ENCODE results near the gene CAPN14. TPM values are rescaled to one million over a fixed set of nuclear protein-coding genes. Genes with fewer than 3 reads are reported as not detected.

Gene CAPN14
- total and polyA plus RNA-seq, 3 donors from 2014 or later = 0.36 to 1.1 (median 0.47) TPM

DNA sequence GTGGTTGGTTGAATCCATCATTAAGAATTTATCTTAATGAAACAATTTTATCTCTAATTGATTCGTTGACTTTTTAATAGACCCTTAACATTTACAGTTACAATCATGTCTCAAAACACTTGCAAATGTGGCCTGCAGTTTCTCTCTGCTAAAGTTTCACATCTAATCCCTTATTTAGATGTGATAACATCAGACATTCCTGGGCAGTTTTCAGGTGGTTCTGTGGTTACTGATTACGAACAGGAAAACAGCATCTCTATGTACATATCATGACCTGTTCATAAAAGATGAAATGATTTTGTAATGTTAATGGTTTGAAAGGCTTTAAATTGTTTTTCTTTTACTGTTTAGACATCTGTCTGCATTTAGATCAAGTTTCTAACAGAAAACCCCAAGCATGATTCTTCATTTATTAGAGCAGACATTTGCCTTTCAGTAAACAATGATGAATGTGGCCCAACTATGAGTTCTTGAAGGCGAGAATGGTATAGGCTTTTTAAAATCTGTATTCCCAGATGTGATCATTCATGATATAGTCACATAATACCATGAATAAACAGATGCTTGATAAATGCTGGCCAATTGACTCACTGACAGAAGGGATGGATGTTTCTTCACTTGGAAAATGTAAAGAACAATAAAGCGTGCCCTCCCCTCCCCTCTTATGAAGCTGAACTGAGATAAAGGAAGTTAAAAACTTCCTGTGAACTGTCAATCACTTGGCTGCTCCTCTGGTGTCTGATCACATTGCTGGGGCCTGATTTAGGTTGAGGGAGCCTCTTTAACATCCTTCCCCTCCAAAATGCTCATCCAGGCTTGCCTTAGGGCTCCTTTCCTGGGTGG is 3.5 kb downstream of the CAPN14 start:
- intact Hi-C loops (cut with DNase I; ENCODE audit: low total_unique reads) = no loop called here
- Histone ChIP-seq H3K9me3 (no peaks in the 10 kb centered on the region), H3K4me3 (no peak overlapping the region), H3K27ac (no peak overlapping the region), H3K27me3 (no peaks in the 10 kb centered on the region), H3K4me1 (no peaks in the 10 kb centered on the region), H3K36me3 (ENCODE audit: low read depth, missing control alignments) (no peaks in the 10 kb centered on the region)
- WGBS, 2 donors = 11 to 46% methylated on average over 4 of the region's 4 CpGs
- TF ChIP-seq, protein P1, sequence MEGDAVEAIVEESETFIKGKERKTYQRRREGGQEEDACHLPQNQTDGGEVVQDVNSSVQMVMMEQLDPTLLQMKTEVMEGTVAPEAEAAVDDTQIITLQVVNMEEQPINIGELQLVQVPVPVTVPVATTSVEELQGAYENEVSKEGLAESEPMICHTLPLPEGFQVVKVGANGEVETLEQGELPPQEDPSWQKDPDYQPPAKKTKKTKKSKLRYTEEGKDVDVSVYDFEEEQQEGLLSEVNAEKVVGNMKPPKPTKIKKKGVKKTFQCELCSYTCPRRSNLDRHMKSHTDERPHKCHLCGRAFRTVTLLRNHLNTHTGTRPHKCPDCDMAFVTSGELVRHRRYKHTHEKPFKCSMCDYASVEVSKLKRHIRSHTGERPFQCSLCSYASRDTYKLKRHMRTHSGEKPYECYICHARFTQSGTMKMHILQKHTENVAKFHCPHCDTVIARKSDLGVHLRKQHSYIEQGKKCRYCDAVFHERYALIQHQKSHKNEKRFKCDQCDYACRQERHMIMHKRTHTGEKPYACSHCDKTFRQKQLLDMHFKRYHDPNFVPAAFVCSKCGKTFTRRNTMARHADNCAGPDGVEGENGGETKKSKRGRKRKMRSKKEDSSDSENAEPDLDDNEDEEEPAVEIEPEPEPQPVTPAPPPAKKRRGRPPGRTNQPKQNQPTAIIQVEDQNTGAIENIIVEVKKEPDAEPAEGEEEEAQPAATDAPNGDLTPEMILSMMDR (IDR thresholded peaks at IDR 0.05) = no peak
- no peak for TF ChIP-seq POLR2A (IDR thresholded peaks at IDR 0.05)
- DNase-seq = no peak

DNA sequence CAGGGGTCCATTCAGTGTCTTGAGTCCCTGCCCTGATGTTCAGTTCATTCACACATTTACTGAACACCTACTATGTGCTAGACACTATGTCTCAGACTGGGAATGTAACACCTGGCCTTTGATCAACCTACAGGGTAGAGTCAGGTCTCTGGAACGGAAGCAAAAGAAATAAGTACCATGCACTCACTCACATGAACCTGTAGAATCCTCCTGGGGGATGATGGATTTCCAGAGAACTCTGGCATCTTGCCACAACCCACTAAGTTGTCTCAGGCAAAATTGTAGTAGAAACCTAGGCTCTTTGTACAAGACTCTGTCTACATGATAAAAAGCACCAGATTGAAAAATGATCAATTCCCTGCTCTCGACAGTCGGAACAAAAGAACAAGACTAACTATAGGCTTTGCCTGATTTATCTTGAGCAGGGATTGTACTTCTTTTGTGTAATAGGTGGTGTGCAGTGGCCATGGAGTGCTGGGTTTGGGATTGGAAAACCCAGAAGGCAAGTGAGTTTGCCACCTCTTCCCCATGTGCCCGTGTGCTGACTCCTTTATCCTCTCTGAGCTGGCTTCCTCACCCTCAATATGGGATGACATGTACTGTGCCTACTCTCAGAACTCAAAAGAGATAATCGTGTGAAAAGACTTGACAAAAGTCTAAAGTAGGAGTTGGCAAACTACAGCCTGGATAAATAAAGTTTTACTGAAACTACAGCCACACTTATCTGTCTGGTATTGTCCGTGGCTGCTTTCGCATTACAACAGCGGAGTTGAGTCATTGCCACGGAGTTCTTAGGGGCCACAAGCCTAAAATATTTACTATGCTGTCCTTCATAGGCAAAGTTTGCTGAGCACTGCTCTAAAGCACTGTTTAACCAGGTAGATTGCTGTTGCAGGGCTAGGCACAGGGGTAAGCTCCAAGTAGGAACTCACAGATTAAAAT is 4.4 kb downstream of the CAPN14 start:
- intact Hi-C loops (cut with DNase I; ENCODE audit: low total_unique reads) = no loop called here
- 79 to 82% methylated on average over 9 of the region's 9 CpGs for WGBS, 2 donors
- no peak for DNase-seq

DNA sequence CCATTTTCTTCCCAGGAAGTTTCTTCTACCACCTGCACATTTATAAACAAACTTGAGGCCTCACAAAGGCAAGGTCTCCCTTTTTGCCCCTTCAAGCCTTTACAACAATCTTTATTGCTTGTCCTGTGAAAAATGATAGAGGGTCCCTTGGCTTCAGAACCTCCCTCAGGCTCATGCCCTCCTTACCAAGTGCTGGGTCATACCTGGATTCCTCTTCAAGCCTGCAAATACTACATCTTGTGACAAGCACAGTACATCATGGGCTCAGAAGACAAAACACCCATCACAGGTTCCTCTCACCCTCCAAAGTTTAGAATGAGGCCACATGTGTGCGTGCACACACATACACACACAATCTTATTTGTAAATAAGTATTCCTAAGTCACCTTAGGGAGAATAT is 9.1 kb downstream of the CAPN14 start:
- WGBS, 2 donors = 95 to 100% methylated on average over 1 of the region's 1 CpG
- H3K9me3 ChIP-seq = no peaks in the 10 kb centered on the region
- no peaks in the 10 kb centered on the region for H3K36me3 ChIP-seq (ENCODE audit: low read depth, missing control alignments)
- H3K4me3 ChIP-seq = no peak overlapping the region
- no peak for TF ChIP-seq POLR2A (IDR thresholded peaks at IDR 0.05)
- TF ChIP-seq, protein P1 (IDR thresholded peaks at IDR 0.05) = no peak
- no peak for DNase-seq
- no peaks in the 10 kb centered on the region for H3K4me1 ChIP-seq
- no peak overlapping the region for H3K27ac ChIP-seq
- no peaks in the 10 kb centered on the region for H3K27me3 ChIP-seq
- intact Hi-C loops (cut with DNase I; ENCODE audit: low total_unique reads) = no loop called here

More for the DNA sequence above, 4.4 kb downstream of the CAPN14 start:
- TF ChIP-seq, protein P1 (IDR thresholded peaks at IDR 0.05) = no peak
- TF ChIP-seq POLR2A (IDR thresholded peaks at IDR 0.05) = no peak
- H3K4me1 ChIP-seq = no peaks in the 10 kb centered on the region
- no peak overlapping the region for H3K4me3 ChIP-seq
- H3K27ac ChIP-seq = no peak overlapping the region
- no peaks in the 10 kb centered on the region for H3K27me3 ChIP-seq
- H3K36me3 ChIP-seq (ENCODE audit: low read depth, missing control alignments) = no peaks in the 10 kb centered on the region
- H3K9me3 ChIP-seq = no peaks in the 10 kb centered on the region

DNA sequence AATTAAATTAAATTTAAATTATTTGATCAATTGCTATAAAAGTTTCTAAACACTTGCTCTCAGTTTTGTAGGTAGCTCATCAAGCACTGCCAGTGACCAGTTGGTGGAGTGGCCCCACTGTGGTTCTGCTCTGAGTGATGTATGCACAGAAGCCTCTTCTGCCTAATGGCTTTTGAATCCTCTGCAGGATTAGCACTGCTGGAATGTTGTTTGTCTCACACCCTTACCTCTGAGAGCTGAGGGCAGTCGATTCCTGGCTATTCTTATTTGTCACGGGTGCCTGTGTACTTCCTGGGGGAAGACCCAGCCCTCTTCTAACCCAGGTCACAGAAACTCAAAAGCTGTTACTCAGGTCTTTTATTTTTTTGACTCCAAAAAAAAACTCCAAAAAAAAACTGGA is 9.5 kb downstream of the CAPN14 start:
- H3K36me3 ChIP-seq (ENCODE audit: low read depth, missing control alignments) = no peaks in the 10 kb centered on the region
- no peak overlapping the region for H3K4me3 ChIP-seq
- no peaks in the 10 kb centered on the region for H3K27me3 ChIP-seq
- no peaks in the 10 kb centered on the region for H3K4me1 ChIP-seq
- TF ChIP-seq, protein P1 (IDR thresholded peaks at IDR 0.05) = no peak
- no peak for TF ChIP-seq POLR2A (IDR thresholded peaks at IDR 0.05)
- DNase-seq = no peak
- intact Hi-C loops (cut with DNase I; ENCODE audit: low total_unique reads) = no loop called here
- WGBS, 2 donors = 60 to 63% methylated on average over 2 of the region's 2 CpGs
- H3K9me3 ChIP-seq = no peaks in the 10 kb centered on the region
- no peak overlapping the region for H3K27ac ChIP-seq

Data from testis (tissue), 3 donors.